Stimulated activated naive CD8-positive, alpha-beta T cell treated with anti-CD3 and anti-CD28 coated beads, Interleukin-15, Interleukin-2, amounts not matched to agents 100 U/mL and 50 U/mL, for 24 hours (primary cell): ENCODE results near the gene FDPS.
"Not testable (repeated sequence)": the region's sequence is repeated elsewhere in the genome, so short reads cannot be mapped to it uniquely, and the experiment has no call there.

Source experiments
- ATAC-seq: fragments of 150-1000 bp; cut with Tn5 transposase; one replicate; pipeline ENCODE4 v1.10.0; 2021
- DNase-seq: peaks from one replicate; pipeline ENCODE4 v3.0.0; 2021

The FDPS gene

GRCh38 chr1:155320252-155320651 lies 11.6 kb downstream of the FDPS start:
- no peak for DNase-seq
- no peak for ATAC-seq

- peak; percentile 82 for DNase-seq
- ATAC-seq, result peak; percentile 20
Measured at GRCh38 chr1:155320661-155321617, 12.3 kb downstream of the FDPS start, which contains the start of gene RUSC1. RUSC1 (plus strand) TSS chr1:155320894; CDS start chr1:155321774, 880 bp downstream.

DNA sequence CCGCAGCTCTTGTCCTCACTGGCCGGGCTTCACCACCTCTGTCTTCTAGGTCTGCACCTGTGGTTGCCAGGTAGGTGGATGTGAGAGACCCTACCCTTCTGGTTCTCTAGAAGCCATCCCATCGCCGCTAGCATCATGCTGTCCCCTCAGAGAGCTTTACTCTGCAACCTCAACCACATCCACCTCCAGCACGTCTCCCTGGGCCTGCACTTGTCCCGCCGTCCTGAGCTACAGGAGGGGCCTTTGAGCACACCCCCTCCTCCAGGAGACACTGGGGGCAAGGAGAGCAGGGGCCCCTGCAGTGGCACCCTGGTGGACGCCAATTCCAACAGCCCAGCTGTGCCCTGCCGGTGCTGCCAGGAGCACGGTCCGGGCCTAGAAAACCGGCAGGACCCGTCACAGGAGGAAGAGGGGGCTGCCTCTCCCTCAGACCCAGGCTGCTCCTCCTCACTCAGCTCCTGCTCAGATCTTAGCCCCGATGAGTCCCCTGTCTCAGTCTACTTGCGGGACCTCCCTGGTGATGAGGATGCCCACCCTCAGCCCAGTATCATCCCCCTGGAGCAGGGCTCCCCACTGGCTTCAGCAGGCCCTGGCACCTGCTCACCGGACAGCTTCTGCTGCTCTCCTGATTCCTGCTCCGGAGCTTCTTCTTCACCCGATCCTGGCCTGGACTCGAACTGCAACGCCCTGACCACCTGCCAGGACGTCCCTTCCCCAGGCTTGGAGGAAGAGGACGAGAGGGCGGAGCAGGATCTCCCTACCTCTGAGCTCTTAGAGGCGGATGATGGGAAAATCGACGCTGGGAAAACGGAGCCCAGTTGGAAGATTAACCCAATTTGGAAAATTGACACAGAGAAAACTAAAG lies 13.2 kb downstream of the FDPS start:
- no peak for ATAC-seq
- DNase-seq, result peak; percentile 15

GRCh38 chr1:155322571-155322952 lies 13.9 kb downstream of the FDPS start:
- ATAC-seq, result no peak

DNA sequence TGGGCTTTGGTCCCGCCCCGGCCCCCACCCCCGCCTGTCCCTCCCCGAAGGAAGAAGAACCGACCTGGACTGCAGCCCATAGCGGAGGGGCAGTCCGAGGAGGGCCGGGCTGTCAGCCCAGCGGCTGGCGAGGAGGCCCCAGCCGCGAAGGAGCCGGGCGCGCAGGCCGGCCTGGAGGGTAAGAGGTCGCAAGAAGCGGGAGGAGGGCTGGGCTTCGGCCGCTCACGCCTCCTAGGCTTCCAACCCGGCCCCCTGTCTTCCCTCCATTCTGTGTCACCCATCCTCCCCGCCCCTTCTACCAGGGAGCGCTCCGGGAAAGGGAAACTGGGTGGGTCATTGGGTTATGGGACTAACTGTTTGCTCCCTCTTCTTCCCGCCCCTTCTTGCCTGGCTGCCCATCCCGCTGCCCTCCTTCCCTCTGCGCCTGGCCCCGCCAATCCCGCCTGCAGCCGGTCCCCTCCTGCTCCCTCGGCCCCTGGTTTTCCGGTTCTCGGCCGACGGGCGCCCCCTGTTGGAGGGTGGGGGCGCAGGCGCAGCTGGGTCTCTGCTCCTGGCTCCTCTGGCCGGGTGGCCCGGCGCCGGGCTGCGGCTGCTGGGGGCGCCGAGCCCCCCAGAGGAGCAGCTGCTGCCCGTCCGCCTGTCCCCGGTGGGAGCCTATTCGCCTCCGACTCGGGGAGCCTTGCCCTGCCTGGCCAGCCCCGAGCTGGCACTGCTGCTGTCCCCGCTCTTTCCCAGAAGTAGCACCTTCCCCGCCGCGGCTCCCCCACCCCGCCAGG lies 14.5 kb downstream of the FDPS start:
- ATAC-seq (peak; percentile 61), DNase-seq (peak; percentile 95)

More at GRCh38 chr1:155322571-155322952, 13.9 kb downstream of the FDPS start:
- peak; percentile 29 for DNase-seq

GRCh38 chr1:155323729-155324036 lies 15.0 kb downstream of the FDPS start:
- ATAC-seq (peak; percentile 55), DNase-seq (peak; percentile 87)

GRCh38 chr1:155324037-155324716 lies 15.5 kb downstream of the FDPS start:
- peak; percentile 95 for DNase-seq
- peak; percentile 81 for ATAC-seq

DNA sequence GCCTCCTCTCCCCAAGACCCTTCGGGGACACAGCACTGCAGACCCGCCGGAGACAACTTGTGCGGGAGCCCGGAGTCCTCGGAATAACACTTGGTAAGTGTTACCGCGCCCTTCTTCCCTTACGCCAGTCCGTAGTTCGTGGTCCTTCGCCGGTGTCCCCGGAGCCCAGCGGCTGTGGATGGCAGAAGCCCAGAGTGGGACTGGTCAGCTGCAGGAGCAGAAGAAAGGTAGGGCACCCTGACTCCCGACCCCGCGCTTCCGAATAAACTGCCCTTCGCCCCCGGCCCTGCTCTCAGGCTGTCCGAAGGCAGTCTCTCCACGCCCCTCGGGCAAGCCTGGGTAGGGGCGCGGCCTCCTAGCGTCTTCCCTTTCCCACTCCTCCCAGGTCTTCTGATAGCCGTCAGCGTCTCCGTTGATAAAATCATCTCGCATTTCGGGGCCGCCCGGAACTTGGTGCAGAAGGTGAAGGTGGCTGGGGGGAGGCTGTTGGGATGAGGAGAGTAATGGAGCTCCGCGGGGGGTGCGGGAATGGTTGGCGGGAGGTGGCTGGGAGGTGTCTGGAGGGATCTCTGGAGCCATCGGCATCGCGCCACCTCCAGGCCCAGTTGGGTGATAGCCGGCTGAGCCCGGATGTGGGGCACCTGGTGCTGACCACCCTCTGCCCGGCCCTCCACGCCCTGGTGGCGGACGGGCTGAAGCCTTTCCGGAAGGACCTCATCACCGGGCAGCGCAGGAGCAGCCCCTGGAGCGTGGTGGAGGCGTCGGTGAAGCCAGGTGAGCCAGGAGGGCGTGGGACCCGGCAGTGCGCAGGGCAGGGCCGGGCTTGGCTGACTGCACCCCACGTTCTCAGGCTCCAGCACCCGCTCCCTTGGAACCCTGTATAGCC lies 16.3 kb downstream of the FDPS start:
- peak; percentile 43 for DNase-seq

DNA sequence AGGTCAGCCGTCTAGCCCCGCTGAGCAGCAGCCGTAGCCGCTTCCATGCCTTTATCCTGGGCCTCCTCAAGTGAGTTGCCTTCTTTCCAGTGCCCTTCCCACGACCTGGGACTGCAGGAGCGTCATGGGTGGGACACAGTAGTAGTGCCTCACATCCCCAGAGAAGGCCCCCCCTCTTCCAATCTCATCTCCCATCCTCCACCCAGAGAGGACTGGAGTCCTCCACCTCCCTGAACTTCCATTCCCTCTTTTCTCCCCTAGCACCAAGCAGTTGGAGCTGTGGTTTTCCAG lies 16.9 kb downstream of the FDPS start:
- DNase-seq (no peak), ATAC-seq (no peak)

More for the DNA sequence above, 16.3 kb downstream of the FDPS start:
- no peak for ATAC-seq

DNA sequence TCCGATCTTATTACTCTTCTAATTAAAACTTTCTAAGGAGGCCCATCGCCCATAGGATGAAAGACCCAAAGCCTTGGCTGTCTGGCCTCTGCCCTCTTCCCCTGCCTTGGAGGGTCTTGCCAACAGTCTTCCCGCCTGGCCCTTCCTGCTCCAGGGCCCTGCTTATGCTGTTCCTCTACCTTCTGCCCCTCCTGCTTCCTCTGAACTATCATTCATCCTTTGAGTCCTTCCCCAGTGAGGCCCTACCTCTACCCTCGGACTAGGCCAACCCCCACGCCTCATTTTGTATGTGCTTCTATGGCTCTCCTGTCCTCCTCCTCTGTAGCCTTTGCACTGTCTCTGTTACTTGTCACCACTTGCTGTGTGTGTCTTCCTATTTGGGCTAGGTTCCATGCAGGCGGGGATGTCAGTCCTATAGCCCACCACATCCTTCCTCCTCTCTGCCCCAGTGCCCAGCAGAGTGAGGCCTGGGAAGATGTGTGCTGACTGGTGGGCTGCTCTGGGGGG lies 17.4 kb downstream of the FDPS start:
- no peak for ATAC-seq

GRCh38 chr1:155326631-155327037 lies 18.0 kb downstream of the FDPS start:
- no peak for ATAC-seq

More for the DNA sequence above, 17.4 kb downstream of the FDPS start:
- DNase-seq, result no peak

DNA sequence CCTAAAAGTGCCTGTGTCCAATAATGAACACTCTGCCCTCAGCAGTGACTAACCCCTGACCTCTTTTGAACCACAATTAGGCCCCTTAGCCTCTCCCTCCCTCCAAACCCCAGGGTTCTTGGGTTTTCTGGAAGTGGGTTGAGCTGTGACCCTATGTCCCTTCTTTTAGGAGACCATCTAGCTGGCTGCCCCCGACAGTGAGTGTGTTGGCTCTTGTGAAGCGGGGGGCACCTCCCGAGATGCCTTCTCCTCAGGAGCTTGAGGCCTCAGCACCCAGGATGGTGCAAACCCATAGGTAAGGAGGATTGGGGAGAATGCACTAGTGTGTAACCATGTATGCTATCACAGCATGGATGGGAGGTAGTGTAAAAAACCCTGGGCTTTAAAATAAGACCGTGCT lies 19.3 kb downstream of the FDPS start:
- no peak for ATAC-seq
- DNase-seq, result no peak

More at GRCh38 chr1:155326631-155327037, 18.0 kb downstream of the FDPS start:
- no peak for DNase-seq

- ATAC-seq, DNase-seq: not testable (repeated sequence)
Measured at GRCh38 chr1:155328856-155329255, 20.2 kb downstream of the FDPS start.

DNA sequence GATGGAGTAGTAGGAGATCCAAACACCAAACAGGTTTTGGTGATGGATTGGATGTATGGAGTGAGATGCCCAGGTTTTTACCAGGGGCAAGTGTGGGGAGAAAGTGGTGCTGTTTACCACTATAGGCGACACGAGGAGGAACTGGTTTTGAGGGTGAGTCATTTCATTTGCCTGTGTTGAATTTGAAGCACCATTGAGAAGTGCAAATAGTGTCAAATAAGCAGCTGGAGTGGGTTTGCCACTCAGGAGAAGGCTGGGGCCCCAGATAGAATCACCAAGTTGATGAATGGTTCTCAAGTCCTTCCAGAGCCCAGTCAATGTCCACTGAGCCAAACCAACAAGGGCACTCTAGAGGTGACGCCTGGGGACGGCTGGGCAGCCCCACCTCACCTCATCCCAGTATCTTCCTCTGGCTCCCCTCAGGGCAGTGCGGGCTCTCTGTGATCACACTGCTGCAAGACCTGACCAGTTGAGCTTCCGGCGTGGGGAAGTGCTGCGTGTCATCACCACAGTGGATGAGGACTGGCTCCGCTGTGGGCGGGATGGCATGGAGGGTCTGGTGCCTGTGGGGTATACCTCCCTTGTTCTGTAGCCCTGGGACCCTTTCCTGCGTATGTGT lies 21.4 kb downstream of the FDPS start:
- no peak for ATAC-seq
- no peak for DNase-seq

GRCh38 chr1:155334962-155335361 lies 26.3 kb downstream of the FDPS start:
- ATAC-seq, result no peak
- DNase-seq, result no peak

DNA sequence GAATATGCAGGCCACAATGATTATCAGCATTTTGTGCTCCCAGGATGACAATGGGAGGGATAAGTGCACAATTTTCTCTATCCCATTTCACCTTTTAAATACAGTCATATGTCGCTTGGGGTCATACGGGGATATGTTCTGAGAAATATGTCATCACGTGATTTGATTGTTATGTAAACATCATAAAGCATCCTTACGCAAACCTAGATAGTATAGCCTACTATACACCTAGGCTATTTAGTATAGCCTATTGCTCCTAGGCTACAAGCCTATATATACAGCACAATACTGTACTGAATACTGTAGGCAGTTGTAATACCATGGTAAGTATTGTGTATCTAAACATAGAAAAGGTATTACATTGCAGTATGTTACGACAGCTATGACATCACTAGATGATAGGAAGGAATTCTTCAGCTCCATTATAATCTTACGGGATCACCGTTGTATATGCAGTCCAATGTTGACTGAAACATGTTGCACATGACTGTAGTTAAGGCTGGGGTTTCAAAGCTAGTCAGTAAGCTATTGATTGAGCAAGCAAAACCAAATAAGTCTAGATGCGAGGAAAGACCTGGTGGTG lies 30.9 kb downstream of the FDPS start:
- DNase-seq (no peak), ATAC-seq (no peak)

- DNase-seq, result no peak
- ATAC-seq, result no peak
Measured at GRCh38 chr1:155342842-155343241, 34.2 kb downstream of the FDPS start.

DNA sequence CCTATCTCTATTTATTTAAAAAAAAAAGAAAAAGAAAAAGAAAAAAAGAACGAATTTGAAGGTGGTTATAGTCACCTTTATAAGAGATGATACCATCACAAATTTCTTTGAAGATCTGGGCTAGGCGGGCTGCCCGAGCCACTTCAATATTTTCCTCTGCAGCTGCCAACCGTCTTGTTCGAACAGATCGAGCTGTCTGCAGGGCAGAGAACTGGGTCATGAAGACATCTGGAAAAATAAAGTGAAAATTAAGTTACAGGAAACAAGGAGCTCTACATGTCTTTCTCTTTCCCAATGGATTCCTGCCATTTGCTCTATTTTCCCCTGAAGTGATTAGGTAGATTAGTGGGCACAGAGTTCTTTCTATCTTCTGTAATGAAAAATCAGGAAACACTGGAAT lies 44.0 kb downstream of the FDPS start:
- DNase-seq (no peak), ATAC-seq (no peak)

DNA sequence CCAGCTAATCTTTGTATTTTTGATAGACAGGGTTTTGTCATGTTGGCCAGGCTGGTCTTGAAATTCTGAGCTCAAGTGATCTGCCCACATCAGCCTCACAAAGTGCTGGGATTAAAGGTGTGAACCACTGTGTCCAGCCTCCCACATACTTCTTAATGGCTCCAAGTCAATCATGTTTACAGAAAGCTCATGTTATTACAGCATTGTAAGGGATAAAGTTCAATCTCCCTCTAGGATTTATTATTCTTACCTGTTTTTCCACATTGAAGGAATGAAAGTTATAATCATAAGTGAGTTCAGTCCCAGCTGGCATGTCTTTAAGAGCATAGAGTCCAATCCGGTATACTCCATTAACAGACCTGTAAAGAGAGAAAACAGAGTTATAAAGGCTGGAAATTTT lies 51.4 kb downstream of the FDPS start:
- ATAC-seq (no peak), DNase-seq (no peak)
